Loucy (cell line): ENCODE data around the gene ADAMTS14.

ENCODE experiments used
- H2AFZ ChIP-seq: fragments of 200-600 bp; sonication (generic); 2 replicates; pipeline ENCODE4 v1.6.0; 2016; ENCODE audit warnings: antibody characterized with exemption, mild to moderate bottlenecking, low read length, moderate library complexity
- H3F3A ChIP-seq: fragments of 200-600 bp; 2 replicates; pipeline ENCODE4 v1.6.0; 2016; ENCODE audit warnings: antibody characterized with exemption, low read depth, mild to moderate bottlenecking
- H3K27me3 ChIP-seq: fragments of 200-600 bp; sonication (generic); 2 replicates; pipeline ENCODE4 v1.6.1; 2014; ENCODE audit warnings: low read length, mild to moderate bottlenecking; ENCODE audit not compliant: insufficient read depth, poor library complexity, severe bottlenecking
- H3K36me3 ChIP-seq: fragments of 200-600 bp; sonication (generic); 2 replicates; pipeline ENCODE4 v1.6.1; 2016; ENCODE audit warnings: low read length; ENCODE audit not compliant: insufficient read depth
- H3K4me1 ChIP-seq: fragments of 200-600 bp; sonication (generic); 2 replicates; pipeline ENCODE4 v1.5.1; 2014; ENCODE audit warnings: low read length, mild to moderate bottlenecking; ENCODE audit not compliant: insufficient read depth, poor library complexity, severe bottlenecking
- H3K4me2 ChIP-seq: fragments of 200-600 bp; sonication (generic); 2 replicates; pipeline ENCODE4 v1.6.0; 2014; ENCODE audit warnings: antibody characterized with exemption, low read length, low read depth, mild to moderate bottlenecking; ENCODE audit not compliant: poor library complexity, severe bottlenecking
- H3K4me3 ChIP-seq: fragments of 200-600 bp; sonication (generic); 2 replicates; pipeline ENCODE4 v1.5.1; 2014; ENCODE audit warnings: low read length, mild to moderate bottlenecking, mixed read lengths; ENCODE audit not compliant: poor library complexity, severe bottlenecking
- H3K79me2 ChIP-seq: fragments of 200-600 bp; sonication (generic); 2 replicates; pipeline ENCODE4 v1.6.1; 2014; ENCODE audit warnings: low read length; ENCODE audit not compliant: insufficient read depth
- H3K9ac ChIP-seq: fragments of 200-600 bp; sonication (generic); 2 replicates; pipeline ENCODE4 v1.6.0; 2014; ENCODE audit warnings: mild to moderate bottlenecking, low read depth, low read length, moderate library complexity; ENCODE audit not compliant: poor library complexity, severe bottlenecking
- H3K9me2 ChIP-seq: fragments of 200-600 bp; sonication (generic); replicated peaks from 2 replicates; pipeline ENCODE4 v1.6.1; 2016; ENCODE audit warnings: low read depth, low read length, mixed read lengths
- H3K9me3 ChIP-seq: fragments of 200-600 bp; sonication (generic); 2 replicates; pipeline ENCODE4 v1.6.1; 2014; ENCODE audit warnings: mild to moderate bottlenecking, antibody characterized with exemption, low read length, low read depth; ENCODE audit not compliant: insufficient read depth
- H4K20me1 ChIP-seq: fragments of 200-600 bp; sonication (generic); 2 replicates; pipeline ENCODE4 v1.6.0; 2014; ENCODE audit warnings: antibody characterized with exemption, low read length, mild to moderate bottlenecking; ENCODE audit not compliant: insufficient read depth, poor library complexity, severe bottlenecking
- CTCF ChIP-seq: fragments of 200-600 bp; sonication (generic); conservative IDR thresholded peaks from 2 replicates; pipeline ENCODE4 v1.5.1; 2014; ENCODE audit warnings: mild to moderate bottlenecking, antibody characterized with exemption, low read length
- EZH2phosphoT487 ChIP-seq: fragments of 200-600 bp; IDR thresholded peaks from 2 replicates; pipeline ENCODE4 v1.6.1; 2018; ENCODE audit warnings: antibody characterized with exemption, mild to moderate bottlenecking, moderate library complexity, borderline replicate concordance

ADAMTS14 gene

GRCh38 chr10:70745555-70745954 is 73.2 kb downstream of the ADAMTS14 start:
- Histone ChIP-seq H3K79me2 (no peaks in the 10 kb centered on the region), H3F3A (no peaks in the 10 kb centered on the region), H2AFZ (no peak overlapping the region), H3K9me2 (no peaks in the 10 kb centered on the region), H3K4me2 (no peak overlapping the region), H3K27me3 (no peaks in the 10 kb centered on the region), H4K20me1 (no peaks in the 10 kb centered on the region), H3K4me3 (no peak overlapping the region), H3K9ac (no peak overlapping the region), H3K4me1 (no peaks in the 10 kb centered on the region), H3K36me3 (no peaks in the 10 kb centered on the region), H3K9me3 (no peaks in the 10 kb centered on the region)
- no peak for TF ChIP-seq CTCF
- TF ChIP-seq EZH2phosphoT487, result no peak

- no peaks in the 10 kb centered on the region for H3K4me1 ChIP-seq
- H3K4me3 ChIP-seq, result no peak overlapping the region
- TF ChIP-seq EZH2phosphoT487 (no peak), CTCF (no peak)
- no peak overlapping the region for H3K4me2 ChIP-seq
- no peaks in the 10 kb centered on the region for H3K36me3 ChIP-seq
- no peak overlapping the region for H2AFZ ChIP-seq
- H3K9me3 ChIP-seq, result no peaks in the 10 kb centered on the region
- no peaks in the 10 kb centered on the region for H3K79me2 ChIP-seq
- H3K9ac ChIP-seq, result no peak overlapping the region
- no peaks in the 10 kb centered on the region for H3F3A ChIP-seq
- no peaks in the 10 kb centered on the region for H4K20me1 ChIP-seq
- H3K27me3 ChIP-seq, result no peaks in the 10 kb centered on the region
- H3K9me2 ChIP-seq, result no peaks in the 10 kb centered on the region
Observed at GRCh38 chr10:70747192-70747965, 75.1 kb downstream of the ADAMTS14 start.

GRCh38 chr10:70748305-70748704 is 76.0 kb downstream of the ADAMTS14 start:
- no peaks in the 10 kb centered on the region for H3K4me1 ChIP-seq
- TF ChIP-seq EZH2phosphoT487 (no peak), CTCF (no peak)
- H4K20me1 ChIP-seq, result no peaks in the 10 kb centered on the region
- no peaks in the 10 kb centered on the region for H3K36me3 ChIP-seq
- no peak overlapping the region for H3K9ac ChIP-seq
- no peak overlapping the region for H3K4me3 ChIP-seq
- no peaks in the 10 kb centered on the region for H3K27me3 ChIP-seq
- H3K9me3 ChIP-seq, result no peaks in the 10 kb centered on the region
- H3K9me2 ChIP-seq, result no peaks in the 10 kb centered on the region
- no peaks in the 10 kb centered on the region for H3F3A ChIP-seq
- no peak overlapping the region for H2AFZ ChIP-seq
- H3K79me2 ChIP-seq, result no peaks in the 10 kb centered on the region
- no peak overlapping the region for H3K4me2 ChIP-seq
